Pancreas (tissue), 10 donors: Measurements from ENCODE around the gene TRAF3. TPM values are rescaled to one million over a fixed set of nuclear protein-coding genes. Genes with fewer than 3 reads are reported as not detected.

Experiments used
- ATAC-seq, 4 donors: fragments of 200-7000 bp; cut with Tn5 transposase; one replicate each; pipeline versions ENCODE4 v1.8.0 to v1.9.1; 2020; ENCODE audit warnings: mild to moderate bottlenecking in 4 of 4, moderate library complexity in 4 of 4
- DNase-seq, 6 donors: peaks; one replicate each; pipeline ENCODE4 v3.0.0-alpha.2; 2020
- FAIRE-seq: peaks from 2 replicates; lab custom pipeline; 2012; peaks lifted over from hg19 to GRCh38; lab: Jason Lieb, UNC
- H3K27ac ChIP-seq, 4 donors: fragments of 200-600 bp; sonication (generic); 1 replicate in 3 of 4; 2 replicates in 1 of 4; pipeline versions ENCODE4 v1.5.0 to v1.8.0; 2020
- H3K27me3 ChIP-seq, 4 donors: fragments of 200-600 bp; one replicate each; pipeline ENCODE4 v1.8.0; 2021
- H3K36me3 ChIP-seq, 3 donors: fragments of 200-600 bp; sonication (generic) in 1 of 3; one replicate each; pipeline versions ENCODE4 v1.5.0 to v1.8.0; 2020 to 2021
- H3K4me1 ChIP-seq, 3 donors: fragments of 200-600 bp; one replicate each; pipeline ENCODE4 v1.8.0; 2021
- H3K4me3 ChIP-seq, 4 donors: fragments of 200-600 bp; sonication (generic) in 2 of 4; one replicate each; pipeline versions ENCODE4 v1.5.0 to v1.8.0; 2020 to 2021
- H3K9me3 ChIP-seq, 4 donors: fragments of 200-600 bp; one replicate each; pipeline ENCODE4 v1.8.0; 2021
- CTCF ChIP-seq, 4 donors: fragments of 200-600 bp; sonication (generic) in 3 of 4; IDR thresholded peaks; one replicate each; pipeline versions ENCODE4 v1.5.0 to v1.8.0; 2021; ENCODE audit warnings: antibody characterized with exemption in 4 of 4
- WGBS, 2 donors: extraction: QIAGEN DNeasy Blood & Tissue Kit; methylation state at CpG; one replicate each; pipeline ENCODE4 v1.1.7; 2013; 5-methylcytosine and 5-hydroxymethylcytosine counted together
- intact Hi-C, 3 donors: fragments of 100-400 bp; cut with DNase I; formaldehyde crosslinking; loops; one replicate each; pipeline versions ENCODE4 v1.11.1 to v1.14.2; 2022
- polyA plus RNA-seq, 2 donors: library from polyadenylated mRNA; stranded (reverse); fragments of 200-250 nt; gene quantifications; one replicate each; pipeline ENCODE4 v1.2.3, GENCODE V29; 2013
- total RNA-seq, 6 donors: library from RNA; stranded (reverse); fragmentation: NEBNext Ultra II Directional in 4 of 6; extraction: Animal tissue kit (Norgen Biotek cat#: 25700) in 4 of 6; gene quantifications; one replicate each; pipeline versions ENCODE4 v1.2.1 to v1.2.4, GENCODE V29; 2021 to 2023
- donor health status: healthy with polysubstance abuse.
- donor health status: DM: no; HTN: no; CAD: no; lungs with moderate emphysema.
- donor health status: DM: no; HTN: no; CAD: no.
- donor health status: control.
- donor health status: control.
- donor health status: Bipolar disorder and iron deficiency.
- donor health status: DM: yes; HTN: yes; CAD: no.
- donor health status: DM: no; HTN: no; CAD: no.
- donor health status: DM: no; HTN: no; CAD: no.
- donor health status: DM: yes; HTN: yes; CAD: no.

TRAF3 gene
- total and polyA plus RNA-seq, 8 donors, result 3.6 to 14.7 (median 6.1) TPM

- WGBS, 2 donors, result 90 to 91% methylated on average over 23 of the region's 23 CpGs
- ATAC-seq (no peak), FAIRE-seq (no peak), DNase-seq (no peak)
- Histone ChIP-seq H3K27ac (no peak overlapping the region), H3K9me3 (no peaks in the 10 kb centered on the region), H3K4me1 (no peaks in the 10 kb centered on the region), H3K36me3 (no peaks in the 10 kb centered on the region), H3K4me3 (no peak overlapping the region), H3K27me3 (no peaks in the 10 kb centered on the region)
- no peak for TF ChIP-seq CTCF (IDR thresholded peaks at IDR 0.05)
- intact Hi-C loops, result no loop called here
Measured at GRCh38 chr14:102907980-102908730, 130.9 kb downstream of the TRAF3 start.

- ATAC-seq (no peak), DNase-seq (no peak), FAIRE-seq (no peak)
- Histone ChIP-seq H3K36me3 (no peaks in the 10 kb centered on the region), H3K4me1 (no peaks in the 10 kb centered on the region), H3K27ac (no peak overlapping the region), H3K9me3 (no peaks in the 10 kb centered on the region), H3K27me3 (no peaks in the 10 kb centered on the region), H3K4me3 (no peak overlapping the region)
- intact Hi-C loops, result no loop called here
- TF ChIP-seq CTCF (IDR thresholded peaks at IDR 0.05), result no peak
- WGBS, 2 donors, result 92 to 93% methylated on average over 29 of the region's 29 CpGs
Measured at GRCh38 chr14:102908766-102909455, 131.7 kb downstream of the TRAF3 start.

- H3K27ac ChIP-seq, result no peak overlapping the region
- no peaks in the 10 kb centered on the region for H3K4me1 ChIP-seq
- no peaks in the 10 kb centered on the region for H3K36me3 ChIP-seq
- no peaks in the 10 kb centered on the region for H3K27me3 ChIP-seq
- intact Hi-C loops, result no loop called here
- ATAC-seq (no peak), FAIRE-seq (no peak), DNase-seq (peak in 1 of 6 donors; percentile 37)
- WGBS, 2 donors, result 80 to 90% methylated on average over 8 to 10 of the region's 10 CpGs
- H3K4me3 ChIP-seq, result no peak overlapping the region
- no peak for TF ChIP-seq CTCF (IDR thresholded peaks at IDR 0.05)
- H3K9me3 ChIP-seq, result no peaks in the 10 kb centered on the region
Measured at GRCh38 chr14:102909462-102909861, 132.2 kb downstream of the TRAF3 start.

GRCh38 chr14:102909911-102910310, 132.7 kb downstream of the TRAF3 start:
- intact Hi-C loops, result loop anchor here in 1 of 3 donors (10.0 kb wide), 1 partner anchor 215 kb away; no protein-coding TSS in a partner anchor
- H3K27ac ChIP-seq, result no peak overlapping the region
- H3K36me3 ChIP-seq, result no peaks in the 10 kb centered on the region
- ATAC-seq (no peak), DNase-seq (peak in 1 of 6 donors; percentile 30), FAIRE-seq (no peak)
- H3K4me1 ChIP-seq, result no peaks in the 10 kb centered on the region
- no peak overlapping the region for H3K4me3 ChIP-seq
- H3K27me3 ChIP-seq, result no peaks in the 10 kb centered on the region
- WGBS, 2 donors, result 84 to 93% methylated on average over 9 to 10 of the region's 10 CpGs
- H3K9me3 ChIP-seq, result no peaks in the 10 kb centered on the region
- TF ChIP-seq CTCF (IDR thresholded peaks at IDR 0.05), result no peak
